ENCODE measurements around the gene PRR22.

Gene PRR22

DNA sequence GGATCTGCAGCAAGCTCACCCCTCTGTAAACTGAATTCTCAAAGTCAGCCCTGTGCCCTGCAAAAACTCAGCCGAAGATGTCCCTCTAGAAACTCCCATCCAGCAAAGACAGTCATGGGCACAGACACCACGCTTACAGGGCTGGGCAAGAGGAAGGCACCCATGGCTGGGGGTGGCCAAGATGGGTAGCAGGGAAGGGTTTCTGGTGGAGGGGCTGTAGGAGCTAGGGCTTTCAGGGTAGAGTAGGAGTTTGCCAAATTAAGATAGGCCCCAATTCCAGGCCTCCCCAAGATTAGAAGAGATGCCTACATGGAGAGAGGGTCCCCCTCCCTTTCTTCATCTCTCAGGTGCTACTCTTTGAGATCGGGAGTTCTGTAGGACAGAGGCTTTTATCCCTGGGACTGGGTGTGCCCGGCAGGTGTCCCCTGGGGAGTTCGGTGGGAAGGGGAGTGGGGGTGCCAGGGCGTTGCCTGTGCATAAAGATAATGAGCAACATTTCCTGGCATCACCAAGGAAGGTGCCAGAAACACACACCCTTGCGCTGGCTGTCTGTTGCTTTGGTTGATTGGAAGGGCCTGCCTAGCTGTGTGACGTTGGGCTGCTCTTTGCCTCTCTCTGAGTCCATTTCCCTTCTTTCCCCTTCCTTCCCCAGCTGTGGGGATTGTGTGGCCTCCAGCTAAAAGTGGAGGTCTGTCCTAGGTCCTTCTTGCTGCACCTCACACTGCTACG is 29.7 kb upstream of the PRR22 start:
- no peak for DNase-seq (ENCODE audit: low read depth, low spot score)

DNA sequence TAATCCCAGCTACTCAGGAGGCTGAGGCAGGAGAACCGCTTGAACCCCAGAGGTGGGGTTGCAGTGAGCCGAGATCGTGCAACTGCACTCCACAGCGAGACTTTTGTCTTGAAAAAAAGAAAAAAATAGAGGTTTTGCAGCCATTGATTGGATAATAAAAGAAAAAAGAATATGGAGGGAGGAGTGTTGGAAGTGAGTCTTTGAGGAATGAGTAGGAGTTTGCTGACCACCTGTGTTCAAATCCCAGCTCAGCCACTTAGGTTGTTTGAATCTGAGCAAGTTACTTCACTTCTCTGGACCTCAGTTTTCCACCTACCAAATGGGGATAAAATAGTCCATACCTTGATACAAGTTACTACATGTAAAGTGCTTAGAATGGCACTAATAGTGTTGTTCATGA is 26.6 kb upstream of the PRR22 start:
- DNase-seq (ENCODE audit: low read depth, low spot score) = no peak

DNA sequence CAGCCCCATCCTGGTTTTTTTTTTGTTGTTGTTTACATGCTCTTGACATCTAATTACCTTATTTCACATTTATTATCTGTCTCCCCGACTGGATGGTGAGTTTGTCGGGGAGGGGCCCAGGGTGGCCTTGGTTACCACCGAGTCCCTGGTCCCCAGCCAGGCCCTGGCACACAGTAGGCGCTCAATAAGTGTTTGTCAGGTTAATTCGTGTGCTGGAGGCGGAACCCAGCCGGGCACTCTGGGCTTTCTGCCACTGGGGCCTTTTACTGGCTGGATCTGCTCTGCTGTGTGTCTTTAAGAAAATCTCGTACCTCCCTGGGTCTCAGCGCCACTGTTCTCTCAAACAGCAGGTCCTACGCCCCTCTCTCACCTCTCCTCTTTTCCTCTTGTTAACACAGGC is 24.9 kb upstream of the PRR22 start:
- no peak for DNase-seq (ENCODE audit: low read depth, low spot score)

DNA sequence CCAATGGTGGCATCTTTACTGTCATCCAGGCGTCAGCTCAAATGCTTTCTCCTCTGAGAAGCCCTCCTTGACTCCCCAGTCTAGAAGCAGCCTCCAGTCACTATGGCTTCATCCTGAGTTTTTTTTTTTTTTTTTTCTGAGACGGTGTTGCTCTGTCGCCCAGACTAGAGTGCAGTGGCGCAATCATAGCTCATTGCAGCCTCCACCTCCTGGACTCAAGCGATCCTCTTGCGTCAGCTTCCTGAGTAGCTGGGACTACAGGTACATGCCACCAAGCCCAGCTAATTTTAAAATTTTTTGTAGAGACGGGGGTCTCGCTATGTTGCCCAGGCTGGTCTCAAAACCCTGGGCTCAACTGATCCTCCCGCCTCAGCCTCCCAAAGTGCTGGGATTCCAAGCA is 24.5 kb upstream of the PRR22 start:
- no peak for DNase-seq (ENCODE audit: low read depth, low spot score)

DNA sequence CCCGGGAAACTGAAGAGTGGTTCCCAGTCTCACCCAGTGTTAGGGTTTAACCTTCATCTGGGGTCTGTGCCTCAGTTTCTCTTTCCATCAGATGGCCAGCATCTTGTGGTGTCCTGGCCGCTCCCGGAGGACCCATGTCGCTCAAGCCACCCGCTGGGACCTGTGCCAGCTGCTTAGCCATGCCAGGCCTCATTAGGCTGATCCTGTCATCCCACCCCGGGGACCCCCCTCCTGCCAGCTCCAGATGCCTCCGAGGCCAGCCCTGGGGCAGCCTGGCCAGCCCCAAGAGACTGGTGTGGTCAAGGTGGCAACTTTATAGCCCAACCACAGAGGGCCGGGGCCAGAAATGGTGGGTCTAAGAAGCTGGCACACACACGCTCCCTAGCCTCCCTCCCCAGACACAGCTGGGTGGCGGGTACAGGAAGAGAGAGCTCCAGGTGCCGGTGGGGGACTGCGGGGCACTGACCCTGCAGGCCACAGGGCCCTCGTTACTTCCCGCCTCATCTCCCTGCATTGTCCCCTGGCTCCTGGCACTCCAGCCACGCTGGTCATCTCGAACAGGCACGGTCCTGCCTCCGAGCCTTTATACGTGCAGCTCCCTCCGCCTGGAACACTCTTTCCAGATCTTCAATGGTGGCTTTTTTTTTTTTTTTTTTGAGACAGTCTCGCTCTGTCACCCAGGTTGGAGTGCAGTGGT is 23.7 kb upstream of the PRR22 start:
- DNase-seq (ENCODE audit: low read depth, low spot score) = no peak

DNA sequence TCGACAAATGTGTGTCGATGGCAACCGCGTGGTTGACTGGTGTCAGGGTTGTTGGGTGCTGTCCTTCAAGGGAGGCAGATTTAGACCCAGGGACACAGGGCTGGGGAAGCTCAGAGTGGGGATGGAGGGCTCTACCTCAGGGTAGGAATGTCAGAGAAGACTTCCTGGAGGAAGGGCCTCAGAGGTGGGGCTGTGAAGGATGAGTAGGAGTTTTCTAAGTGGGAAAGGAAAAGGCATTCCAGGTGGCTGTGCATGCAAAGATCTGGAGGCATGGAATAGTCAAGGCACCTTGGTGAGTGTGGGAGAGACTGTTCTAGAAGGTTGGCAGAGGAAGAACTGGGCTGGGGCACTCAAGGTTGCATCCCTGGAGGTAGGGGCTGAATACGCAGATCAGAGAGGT is 22.4 kb upstream of the PRR22 start:
- no peak for DNase-seq (ENCODE audit: low read depth, low spot score)

DNA sequence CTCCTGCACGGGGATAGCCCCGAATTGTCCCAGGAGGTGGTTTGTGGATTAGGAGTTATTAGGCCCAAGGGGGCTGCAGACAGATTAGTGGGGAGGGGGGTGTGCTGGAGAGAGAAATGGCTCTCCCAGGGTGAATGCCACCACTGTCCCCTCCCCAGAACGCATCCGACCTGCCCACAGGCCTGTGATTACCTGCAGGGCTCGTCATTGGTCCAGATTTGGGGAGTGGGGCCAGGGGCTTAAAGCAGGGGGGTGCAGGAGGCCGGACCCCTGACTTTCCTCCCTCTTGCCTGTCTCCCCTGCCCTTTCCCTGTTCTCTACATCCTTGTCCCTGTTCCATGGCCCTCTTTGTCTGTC is 21.6 kb upstream of the PRR22 start:
- no peak for DNase-seq (ENCODE audit: low read depth, low spot score)

DNA sequence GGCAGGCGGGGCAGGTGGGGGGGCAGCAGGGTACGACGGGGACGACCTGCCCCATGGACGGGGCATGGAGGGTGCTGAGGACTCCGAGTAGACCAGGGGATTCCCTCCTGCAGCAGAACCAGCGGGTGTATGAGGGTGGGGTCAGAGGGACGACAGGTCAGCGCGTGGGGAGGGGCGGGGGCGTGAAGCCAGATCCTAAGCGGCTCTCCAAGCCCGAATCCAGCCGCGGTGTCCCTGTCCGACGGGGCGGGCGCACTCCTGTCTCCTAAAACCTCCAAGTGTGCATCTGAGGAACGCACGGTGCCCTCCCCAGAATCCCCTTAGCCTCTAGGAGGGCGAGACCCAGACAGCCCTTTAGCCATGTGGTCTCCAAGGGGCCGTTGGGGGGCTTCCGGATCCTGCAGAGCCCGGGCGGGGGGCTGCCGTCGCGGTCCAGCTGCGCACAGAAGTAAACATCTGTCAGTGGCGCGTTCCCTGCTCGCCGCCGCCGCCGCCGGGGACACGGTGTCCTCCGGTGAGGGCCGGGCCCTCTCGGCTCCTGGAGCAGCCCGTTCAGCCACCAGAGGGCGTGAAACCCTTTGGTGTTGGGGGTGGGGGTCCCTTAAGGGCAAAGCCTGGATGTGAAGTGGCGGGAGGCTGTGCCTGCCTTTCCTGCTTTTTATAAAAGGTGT is 21.1 kb upstream of the PRR22 start:
- DNase-seq (ENCODE audit: low read depth, low spot score) = no peak

DNA sequence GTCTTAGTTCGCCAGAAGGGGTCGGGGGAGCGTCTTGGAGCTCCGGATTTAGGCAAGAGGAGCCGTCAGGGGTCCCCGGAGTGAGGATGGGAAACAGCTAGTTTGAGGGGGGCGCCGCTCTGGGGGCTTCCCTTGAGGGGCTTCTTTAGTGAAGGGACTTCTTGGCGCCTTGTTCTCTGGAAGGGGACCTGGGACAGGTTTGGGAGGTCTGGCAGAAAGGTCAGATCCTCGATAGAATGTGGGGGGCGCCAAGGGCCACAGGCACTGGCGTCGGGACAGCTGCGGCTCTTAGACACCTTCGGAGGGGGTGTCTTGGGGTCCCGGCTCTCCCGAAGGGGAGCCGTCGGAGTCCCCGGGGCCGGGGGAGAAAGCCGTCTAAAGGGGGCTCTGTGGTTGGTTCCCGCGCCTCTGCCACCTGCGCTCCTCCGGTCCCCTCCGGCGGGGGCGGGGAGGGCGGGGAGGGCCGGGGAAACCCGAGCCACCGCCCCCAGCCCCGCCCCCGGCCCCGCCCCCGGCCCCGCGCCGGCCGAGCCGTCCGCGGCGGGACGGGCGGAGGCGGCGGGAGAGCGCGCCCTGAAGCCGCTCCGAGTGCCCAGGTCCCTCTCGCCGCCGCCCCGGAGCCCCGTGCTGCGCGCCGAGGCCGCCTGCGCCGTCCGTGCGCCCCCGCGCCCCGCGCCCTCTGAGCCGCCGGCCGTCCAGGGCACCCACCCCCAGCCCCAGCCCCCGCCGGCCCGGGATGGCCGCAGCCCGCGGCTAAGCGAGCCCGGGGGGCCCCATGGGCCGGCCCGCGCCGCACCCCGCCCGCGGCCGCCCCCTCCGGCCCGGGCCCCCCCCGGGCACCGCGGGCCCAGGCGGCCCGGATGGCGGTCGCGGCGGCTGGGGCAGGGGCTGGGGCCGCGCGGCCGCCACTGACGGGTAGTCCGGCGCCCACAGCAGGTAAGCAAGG is 20.2 kb upstream of the PRR22 start, which contains the start of gene NRTN:
Gene NRTN (plus strand): TSS at position 552 of the 946 bp plus-strand sequence. CDS start 19,099 bp downstream, outside the sequence.
- no peak for DNase-seq (ENCODE audit: low read depth, low spot score)

DNA sequence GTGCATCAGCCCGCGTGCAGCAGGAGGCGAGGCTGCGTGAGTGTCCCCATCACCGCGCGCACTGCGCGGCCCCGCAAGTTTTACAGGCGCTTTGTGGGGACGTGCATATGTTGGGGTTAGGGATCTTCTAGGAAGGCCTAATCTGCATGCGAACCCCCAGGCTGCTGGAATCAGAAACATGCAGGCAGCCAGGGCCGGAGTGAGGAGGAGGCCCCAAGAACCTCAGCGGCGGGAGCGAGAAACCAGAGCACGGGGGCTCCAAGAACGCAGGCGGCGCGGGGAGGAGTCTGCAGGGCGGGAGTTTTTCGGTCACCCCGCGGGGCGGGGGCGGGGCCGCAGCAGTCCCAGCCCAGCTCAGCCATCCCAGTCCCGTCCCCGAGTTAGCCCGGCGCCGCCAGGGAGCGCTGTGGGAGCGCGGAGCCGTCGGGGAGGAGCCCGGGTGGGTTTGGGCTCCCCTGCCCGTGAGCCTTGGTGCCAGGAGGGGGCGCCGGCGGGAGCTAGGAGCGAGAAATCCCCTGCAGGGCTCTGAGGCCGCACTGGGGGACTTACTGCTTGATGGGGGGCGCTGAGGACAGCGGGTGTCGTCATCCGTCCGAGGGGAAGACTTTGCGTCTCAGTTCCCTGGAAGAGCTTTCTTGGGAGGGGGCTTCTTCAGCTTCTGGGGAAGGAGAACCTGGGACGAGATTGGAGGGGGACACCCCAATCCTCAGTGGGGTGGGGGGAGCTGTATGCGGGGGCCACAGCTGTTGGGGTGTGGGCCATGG is 19.4 kb upstream of the PRR22 start:
- DNase-seq (ENCODE audit: low read depth, low spot score) = no peak

DNA sequence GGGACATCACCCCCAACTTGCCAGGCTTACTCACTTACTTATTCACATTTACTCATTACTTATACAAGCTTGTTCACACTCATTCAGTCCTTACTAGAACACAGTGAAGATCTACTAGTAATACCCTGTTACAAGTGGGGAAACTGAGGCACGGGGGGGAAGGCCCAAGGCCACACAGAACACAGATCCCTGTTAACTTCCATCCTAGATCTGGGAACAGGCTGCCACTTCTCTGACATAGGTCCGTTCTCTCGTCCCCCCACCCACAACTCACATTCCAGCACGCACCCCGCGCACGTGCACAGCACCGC is 18.9 kb upstream of the PRR22 start:
- no peak for DNase-seq (ENCODE audit: low read depth, low spot score)

DNA sequence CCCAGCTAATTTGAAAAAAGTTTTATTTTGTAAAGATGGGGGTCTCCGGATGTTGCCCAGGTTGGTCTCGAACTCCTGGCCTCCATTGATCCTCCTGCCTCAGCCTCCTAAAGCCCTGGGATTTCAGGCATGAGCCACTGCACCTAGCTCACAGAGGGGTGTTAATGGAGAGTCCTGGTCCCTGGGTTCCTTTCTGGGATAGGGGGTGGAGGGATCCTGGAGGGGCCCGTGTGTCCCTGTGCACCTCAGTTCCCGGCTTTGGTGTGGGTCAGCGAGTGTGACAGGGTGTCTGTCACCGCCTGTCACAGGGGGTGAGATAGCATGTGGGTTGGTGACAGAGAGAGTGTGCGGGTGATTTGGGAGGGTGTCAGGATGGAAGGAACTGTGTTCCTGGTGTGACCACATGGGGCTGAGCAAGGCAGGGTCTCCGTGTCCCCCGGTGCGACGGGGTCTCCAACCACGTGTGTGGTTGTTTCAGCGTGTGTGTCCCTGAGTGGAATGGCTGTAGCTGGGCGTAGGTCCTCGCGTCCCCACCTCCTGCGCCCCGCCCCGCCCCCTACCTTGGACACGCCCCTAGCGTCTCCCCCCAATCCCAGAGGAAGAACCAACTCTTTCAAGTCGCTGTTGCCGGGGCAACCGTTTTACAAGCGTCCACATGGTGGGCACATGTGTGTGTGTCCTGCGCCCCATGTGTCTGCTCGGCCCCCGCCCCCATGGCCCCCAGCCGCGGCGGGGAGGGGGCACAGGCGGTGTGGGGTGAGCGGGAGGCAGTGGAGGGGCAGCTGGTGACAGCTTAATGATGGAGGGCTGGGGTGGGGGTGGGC is 17.5 kb upstream of the PRR22 start:
- DNase-seq (ENCODE audit: low read depth, low spot score) = no peak

DNA sequence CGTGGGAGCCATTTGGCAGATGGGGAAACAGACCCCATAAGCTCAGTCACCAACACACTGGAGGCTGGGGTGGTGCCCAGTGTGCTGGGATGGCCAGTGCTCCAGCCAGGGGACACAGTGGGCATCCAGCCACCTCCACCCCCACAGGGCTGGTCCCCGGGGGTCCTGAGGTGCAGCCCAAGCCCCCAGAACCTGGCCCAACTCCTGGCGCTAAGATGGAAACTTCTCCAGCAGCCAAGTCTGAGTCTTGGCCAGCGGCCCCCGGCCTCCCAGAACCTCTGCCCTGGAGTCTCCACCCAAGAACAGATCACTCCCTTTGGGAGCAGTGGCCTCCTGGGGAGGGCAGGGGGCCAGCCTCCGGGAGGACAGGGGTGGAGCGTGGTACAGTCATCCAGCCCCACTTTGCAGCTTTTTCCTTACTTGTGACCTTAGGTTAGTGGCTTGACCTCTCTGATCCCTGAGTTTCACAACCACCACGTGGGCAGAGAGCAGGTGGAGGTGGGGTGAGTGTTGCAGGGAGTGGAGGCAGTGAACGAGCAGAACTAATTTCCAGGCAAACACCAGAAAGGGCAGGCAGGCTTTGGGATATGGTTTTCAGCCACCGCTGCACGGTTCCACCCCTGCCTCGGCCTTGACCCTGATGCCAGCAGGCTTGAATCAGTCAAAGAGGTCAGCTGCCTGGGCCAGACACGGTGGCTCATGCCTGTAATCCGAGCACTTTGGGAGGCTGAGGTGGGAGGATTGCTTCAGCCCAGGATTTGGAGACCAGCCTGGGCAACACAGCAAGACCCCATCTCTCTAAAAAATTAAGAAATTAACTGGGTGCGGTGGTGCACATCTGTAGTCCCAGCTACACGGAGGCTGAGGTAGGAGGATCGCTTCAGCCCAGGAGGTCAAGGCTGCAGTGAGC is 16.1 kb upstream of the PRR22 start:
- DNase-seq (ENCODE audit: low read depth, low spot score) = no peak

DNA sequence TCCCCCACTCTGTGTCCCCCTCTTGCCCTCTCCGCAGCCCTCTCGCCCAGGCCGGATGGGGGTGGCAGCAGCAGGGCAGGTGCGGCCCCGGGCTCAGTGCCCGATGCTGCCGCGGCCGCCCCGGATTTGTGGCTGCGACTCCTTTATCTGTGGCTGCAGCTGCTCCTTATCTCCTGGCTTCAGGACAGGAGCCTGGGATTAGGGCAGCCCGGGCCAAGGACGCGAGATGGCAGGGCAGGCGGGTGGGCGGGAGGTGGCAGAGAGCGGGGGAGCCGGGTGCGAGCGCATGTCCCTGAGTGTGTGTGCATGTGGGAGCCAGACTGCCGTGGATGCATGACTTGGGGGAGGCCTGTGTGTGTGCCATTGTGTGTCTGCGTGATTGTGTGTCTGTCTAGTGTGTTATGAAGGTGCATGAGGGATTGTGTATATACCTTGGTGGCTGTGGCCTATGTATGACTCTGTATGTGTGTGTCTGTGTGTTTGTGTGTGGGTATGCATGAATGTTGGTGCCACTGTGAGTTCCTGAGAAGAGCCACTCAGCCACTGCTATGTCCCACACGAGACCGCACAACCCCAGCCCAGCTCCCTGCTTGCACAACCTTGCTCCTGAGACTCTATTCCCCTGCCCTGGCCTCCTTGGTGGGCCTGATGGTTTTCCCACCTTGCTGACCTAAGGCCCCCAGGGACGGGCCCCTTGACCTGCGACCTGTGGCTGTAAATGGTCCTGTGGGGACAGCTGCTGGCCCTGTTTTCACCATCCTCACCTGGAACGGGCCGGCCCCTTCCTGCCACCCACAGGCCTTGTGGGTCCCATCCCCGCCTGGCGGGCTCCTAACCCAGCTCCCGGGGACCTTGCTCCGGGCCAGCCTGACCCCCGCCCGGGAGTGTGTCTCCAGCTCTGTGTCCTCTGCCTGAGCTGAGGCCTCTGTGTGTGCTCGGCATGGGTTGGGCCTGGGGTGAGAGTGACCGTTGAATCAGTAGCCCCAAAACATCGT is 15.0 kb upstream of the PRR22 start:
- no peak for DNase-seq (ENCODE audit: low read depth, low spot score)

DNA sequence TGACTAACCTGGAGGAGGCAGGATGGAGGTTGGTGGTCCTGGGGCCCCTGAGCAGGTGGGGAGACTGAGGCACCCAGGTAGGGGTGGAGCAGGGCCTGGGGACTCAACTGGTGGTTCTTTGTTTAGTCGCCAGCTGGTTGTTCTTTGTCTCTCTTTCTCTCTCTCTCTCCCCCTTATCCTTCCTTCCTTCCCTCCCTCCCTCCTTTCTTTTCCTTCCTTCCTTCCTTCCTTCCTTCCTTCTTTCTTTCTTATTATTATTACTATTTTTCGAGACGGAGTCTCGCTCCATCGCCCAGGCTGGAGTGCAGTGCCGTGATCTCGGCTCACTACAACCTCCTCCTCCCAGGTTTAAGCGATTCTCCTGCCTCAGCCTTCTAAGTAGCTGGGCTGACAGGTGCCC is 13.7 kb upstream of the PRR22 start:
- no peak for DNase-seq (ENCODE audit: low read depth, low spot score)

DNA sequence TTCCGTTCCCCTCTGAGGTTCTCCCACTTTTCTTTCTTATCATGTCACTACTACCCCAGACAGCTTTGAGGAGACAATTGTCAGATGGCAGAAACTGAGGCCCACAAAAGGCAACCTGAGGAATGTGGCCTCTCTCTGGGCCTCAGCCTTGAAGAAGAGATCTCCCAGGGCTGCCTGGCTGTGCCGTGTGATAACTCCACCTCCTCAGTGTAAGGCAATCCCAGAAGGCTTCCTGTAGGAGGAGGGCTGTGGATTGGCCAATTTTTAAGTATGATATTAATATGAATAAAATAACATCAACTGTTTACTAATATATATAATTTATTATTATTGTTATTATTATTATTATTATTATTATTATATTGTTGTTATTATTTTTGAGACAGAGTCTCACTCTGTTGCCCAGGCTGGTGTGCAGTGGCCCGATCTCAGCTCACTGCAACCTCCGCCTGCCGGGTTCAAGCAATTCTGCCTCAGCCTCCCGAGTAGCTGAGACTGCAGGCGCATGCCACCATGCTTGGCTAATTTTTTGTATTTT is 10.9 kb upstream of the PRR22 start:
- no peak for DNase-seq (ENCODE audit: low read depth, low spot score)

DNA sequence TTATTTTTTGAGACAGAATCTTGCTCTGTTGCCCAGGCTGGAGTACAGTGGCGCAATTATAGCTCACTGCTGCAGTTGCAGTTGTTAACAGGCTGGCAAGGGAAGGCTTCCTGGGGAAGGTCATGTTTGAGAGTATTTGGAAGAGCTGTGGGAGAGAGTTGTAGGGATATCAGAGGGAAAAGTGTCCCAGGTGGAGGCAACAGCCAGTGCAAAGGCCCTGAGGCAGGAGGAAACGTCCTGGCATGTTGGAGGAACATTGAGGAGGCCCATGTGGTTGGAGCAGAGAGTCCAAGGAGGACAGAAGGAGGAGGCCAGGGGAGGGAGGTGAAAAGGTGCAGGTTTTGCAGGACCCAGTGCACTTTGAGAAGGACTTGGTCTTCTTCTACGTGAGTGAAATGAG is 8.6 kb upstream of the PRR22 start:
- no peak for DNase-seq (ENCODE audit: low read depth, low spot score)

DNA sequence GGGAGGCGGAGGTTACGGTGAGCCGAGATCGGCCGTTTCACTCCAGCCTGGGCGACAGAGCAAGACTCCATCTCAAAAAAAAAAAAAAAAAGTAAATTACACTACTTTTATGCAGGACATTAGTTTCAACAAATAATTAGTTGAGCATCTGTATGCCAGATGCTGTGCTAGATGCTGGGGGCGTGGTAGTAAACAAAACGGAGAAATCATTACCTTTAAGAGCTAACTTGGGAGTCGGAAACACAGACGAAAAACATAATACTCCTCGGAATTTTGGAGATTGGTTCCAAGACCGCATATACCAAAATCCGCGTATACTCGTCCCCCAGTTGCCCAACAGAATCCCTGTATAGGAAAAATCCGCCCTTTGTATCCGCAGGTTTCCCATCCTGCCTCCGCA is 7.7 kb upstream of the PRR22 start:
- no peak for DNase-seq (ENCODE audit: low read depth, low spot score)

Data from iPS DF 19.7 (cell line).